Adipocyte (in vitro differentiated cells): Measurements from ENCODE around the gene MPP4.

Source experiments
- DNase-seq: peaks from one replicate; pipeline ENCODE4 v3.0.0-alpha.2; 2015; ENCODE audit warnings: low read depth
- H3K27me3 ChIP-seq: replicated peaks from 2 replicates; pipeline ENCODE4 v1.7.0; 2013; ENCODE audit warnings: mild to moderate bottlenecking, low read length, moderate library complexity; ENCODE audit not compliant: control insufficient read depth, insufficient read depth
- H3K36me3 ChIP-seq: 2 replicates; pipeline ENCODE4 v1.7.0; 2013; ENCODE audit warnings: low read length, mild to moderate bottlenecking, moderate library complexity; ENCODE audit not compliant: control insufficient read depth, insufficient read depth, severe bottlenecking
- H3K4me1 ChIP-seq: 2 replicates; pipeline ENCODE4 v1.7.0; 2013; ENCODE audit warnings: mild to moderate bottlenecking, low read length, moderate library complexity; ENCODE audit not compliant: control insufficient read depth, insufficient read depth
- H3K4me3 ChIP-seq: 2 replicates; pipeline ENCODE4 v1.7.0; 2013; ENCODE audit warnings: mild to moderate bottlenecking, low read length, moderate library complexity
- H3K9ac ChIP-seq: 2 replicates; pipeline ENCODE4 v1.7.0; 2013; ENCODE audit warnings: mild to moderate bottlenecking, low read length, moderate library complexity
- H3K9me3 ChIP-seq: 2 replicates; pipeline ENCODE4 v1.7.0; 2013; ENCODE audit warnings: mild to moderate bottlenecking, low read length, moderate library complexity; ENCODE audit not compliant: control insufficient read depth

The MPP4 gene

GRCh38 chr2:201707142-201707541 lies 8.7 kb upstream of the MPP4 start:
- H3K9me3 ChIP-seq: no peaks in the 10 kb centered on the region
- no peak for DNase-seq

GRCh38 chr2:201704536-201704935 lies 6.1 kb upstream of the MPP4 start:
- no peaks in the 10 kb centered on the region for H3K27me3 ChIP-seq
- no peak overlapping the region for H3K9ac ChIP-seq
- DNase-seq: no peak
- H3K9me3 ChIP-seq: no peaks in the 10 kb centered on the region
- H3K36me3 ChIP-seq: peaks cover 71% of the 10 kb centered on the region
- no peak overlapping the region for H3K4me3 ChIP-seq
- peaks cover 2% of the 10 kb centered on the region for H3K4me1 ChIP-seq

More at GRCh38 chr2:201707142-201707541, 8.7 kb upstream of the MPP4 start:
- Histone ChIP-seq H3K4me1 (no peaks in the 10 kb centered on the region), H3K36me3 (peaks cover 79% of the 10 kb centered on the region), H3K27me3 (no peaks in the 10 kb centered on the region), H3K4me3 (no peak overlapping the region), H3K9ac (no peak overlapping the region)

- no peak overlapping the region for H3K9ac ChIP-seq
- peaks cover 52% of the 10 kb centered on the region for H3K36me3 ChIP-seq
- H3K27me3 ChIP-seq: no peaks in the 10 kb centered on the region
- no peak for DNase-seq
- peaks cover 30% of the 10 kb centered on the region for H3K4me1 ChIP-seq
- H3K4me3 ChIP-seq: no peak overlapping the region
- H3K9me3 ChIP-seq: no peaks in the 10 kb centered on the region
Measured at GRCh38 chr2:201701646-201702045, 3.2 kb upstream of the MPP4 start.

- Histone ChIP-seq H3K9ac (peak overlapping the region; percentile 17), H3K27me3 (no peaks in the 10 kb centered on the region), H3K4me3 (no peak overlapping the region), H3K36me3 (peaks cover 36% of the 10 kb centered on the region), H3K4me1 (peaks cover 40% of the 10 kb centered on the region), H3K9me3 (no peaks in the 10 kb centered on the region)
- DNase-seq: no peak
Measured at GRCh38 chr2:201699416-201699815, 972 bp upstream of the MPP4 start.

GRCh38 chr2:201697899-201698298 lies 545 bp downstream of the MPP4 start:
- peak overlapping the region; percentile 59 for H3K9ac ChIP-seq
- peak overlapping the region; percentile 65 for H3K4me3 ChIP-seq
- H3K36me3 ChIP-seq: peaks cover 21% of the 10 kb centered on the region
- H3K27me3 ChIP-seq: no peaks in the 10 kb centered on the region
- DNase-seq: peak; percentile 81
- peaks cover 40% of the 10 kb centered on the region for H3K4me1 ChIP-seq
- H3K9me3 ChIP-seq: no peaks in the 10 kb centered on the region

GRCh38 chr2:201696151-201696659 lies 2.2 kb downstream of the MPP4 start:
- Histone ChIP-seq H3K4me1 (peaks cover 40% of the 10 kb centered on the region), H3K4me3 (no peak overlapping the region), H3K36me3 (peaks cover 10% of the 10 kb centered on the region), H3K27me3 (no peaks in the 10 kb centered on the region), H3K9ac (no peak overlapping the region), H3K9me3 (no peaks in the 10 kb centered on the region)
- peak; percentile 55 for DNase-seq

- no peak for DNase-seq
- Histone ChIP-seq H3K9ac (no peak overlapping the region), H3K27me3 (no peaks in the 10 kb centered on the region), H3K4me3 (no peak overlapping the region), H3K4me1 (no peaks in the 10 kb centered on the region), H3K36me3 (no peaks in the 10 kb centered on the region), H3K9me3 (no peaks in the 10 kb centered on the region)
Measured at GRCh38 chr2:201685156-201685555, 13.3 kb downstream of the MPP4 start.

GRCh38 chr2:201680743-201681142 lies 17.7 kb downstream of the MPP4 start:
- Histone ChIP-seq H3K36me3 (no peaks in the 10 kb centered on the region), H3K9ac (no peak overlapping the region), H3K4me3 (no peak overlapping the region), H3K9me3 (no peaks in the 10 kb centered on the region), H3K4me1 (no peaks in the 10 kb centered on the region), H3K27me3 (no peaks in the 10 kb centered on the region)
- DNase-seq: no peak

- no peak for DNase-seq
- H3K27me3 ChIP-seq: no peaks in the 10 kb centered on the region
- H3K9me3 ChIP-seq: no peaks in the 10 kb centered on the region
- no peaks in the 10 kb centered on the region for H3K4me1 ChIP-seq
- H3K36me3 ChIP-seq: no peaks in the 10 kb centered on the region
- no peak overlapping the region for H3K4me3 ChIP-seq
- no peak overlapping the region for H3K9ac ChIP-seq
Measured at GRCh38 chr2:201678401-201678800, 20.0 kb downstream of the MPP4 start.

GRCh38 chr2:201675454-201675853 lies 23.0 kb downstream of the MPP4 start:
- no peaks in the 10 kb centered on the region for H3K9me3 ChIP-seq
- no peaks in the 10 kb centered on the region for H3K27me3 ChIP-seq
- no peak overlapping the region for H3K9ac ChIP-seq
- H3K36me3 ChIP-seq: no peaks in the 10 kb centered on the region
- DNase-seq: no peak
- H3K4me1 ChIP-seq: no peaks in the 10 kb centered on the region
- H3K4me3 ChIP-seq: no peak overlapping the region

- DNase-seq: no peak
- Histone ChIP-seq H3K9me3 (no peaks in the 10 kb centered on the region), H3K36me3 (no peaks in the 10 kb centered on the region), H3K27me3 (no peaks in the 10 kb centered on the region), H3K9ac (no peak overlapping the region), H3K4me1 (no peaks in the 10 kb centered on the region), H3K4me3 (no peak overlapping the region)
Measured at GRCh38 chr2:201674794-201675193, 23.6 kb downstream of the MPP4 start.

- H3K4me1 ChIP-seq: no peaks in the 10 kb centered on the region
- H3K9ac ChIP-seq: no peak overlapping the region
- H3K4me3 ChIP-seq: no peak overlapping the region
- H3K27me3 ChIP-seq: no peaks in the 10 kb centered on the region
- no peaks in the 10 kb centered on the region for H3K36me3 ChIP-seq
- DNase-seq: no peak
- H3K9me3 ChIP-seq: no peaks in the 10 kb centered on the region
Measured at GRCh38 chr2:201674298-201674697, 24.1 kb downstream of the MPP4 start.
